K562 (cell line): ENCODE measurements around the gene HPDL. TPM values are rescaled to one million over a fixed set of nuclear protein-coding genes. Genes with fewer than 3 reads are reported as not detected.

Experiments
- ATAC-seq: fragments of 200-7000 bp; cut with Tn5 transposase; 3 replicates; pipeline ENCODE4 v1.9.1; 2020; ENCODE audit warnings: moderate library complexity
- BruUV-seq: library from RNA; stranded (reverse); fragments of 400-500 nt; replicated peaks from 2 replicates; lab custom pipeline; 2021; lab: Mats Ljungman, UMichigan
- CTCF ChIA-PET: fragments of 300-600 bp; formaldehyde crosslinking; extraction: SDS; loops from one replicate; lab custom pipeline; 2021; ENCODE audit warnings: low intra/inter-chr PET ratio; lab: Yijun Ruan, JAX
- POLR2A ChIA-PET: fragments of 300-600, 350-650 bp; sonication (Branson Sonifier 250); formaldehyde crosslinking; extraction: SDS; loops from one replicate; lab custom pipeline; 2021; ENCODE audit warnings: antibody characterized with exemption, inconsistent platforms; lab: Yijun Ruan, JAX
- DNase-seq, 4 experiments: peaks; one replicate each; pipeline versions ENCODE4 v3.0.0 to v3.0.0-alpha.2; 2011 to 2018; ENCODE audit warnings: low spot score in 3 of 4, mixed read lengths in 3 of 4; ENCODE audit errors: extremely low read depth in 1 of 4
- FAIRE-seq: peaks from 2 replicates; lab custom pipeline; 2011; peaks lifted over from hg19 to GRCh38; lab: Jason Lieb, UNC
- H2AFZ ChIP-seq: 2 replicates; pipeline ENCODE4 v1.6.0; 2011; ENCODE audit warnings: low read depth, low read length, control low read depth, inconsistent platforms
- H3K27ac ChIP-seq: fragments of 200-600 bp; 3 replicates; pipeline ENCODE4 v1.8.0; 2011; ENCODE audit warnings: low read depth, mild to moderate bottlenecking, control low read depth, inconsistent platforms, low read length, moderate library complexity, mixed read lengths; ENCODE audit errors: extremely low read depth
- H3K27me3 ChIP-seq, 2 experiments: fragments of 300-600 bp in 1 of 2; 2 replicates in 1 of 2; 3 replicates in 1 of 2; pipeline versions ENCODE4 v1.6.0 to v1.8.0; 2011; ENCODE audit warnings: inconsistent platforms in 2 of 2, low read length in 2 of 2, mild to moderate bottlenecking in 1 of 2, mixed read lengths in 1 of 2, moderate library complexity in 1 of 2; ENCODE audit not compliant: control insufficient read depth in 2 of 2, insufficient read depth in 2 of 2
- H3K36me3 ChIP-seq: fragments of 300-600 bp; 3 replicates; pipeline ENCODE4 v1.8.0; 2011; ENCODE audit warnings: mild to moderate bottlenecking, low read length, inconsistent platforms; ENCODE audit not compliant: control insufficient read depth, insufficient read depth
- H3K4me1 ChIP-seq, 2 experiments: fragments of 200-600 bp in 1 of 2; replicated peaks in 1 of 2; 2 replicates in 1 of 2; 3 replicates in 1 of 2; pipeline versions ENCODE4 v1.5.1 to v1.8.0; 2011; ENCODE audit warnings: inconsistent platforms in 2 of 2, low read length in 2 of 2, mild to moderate bottlenecking in 1 of 2, mixed read lengths in 1 of 2, moderate library complexity in 1 of 2; ENCODE audit not compliant: control insufficient read depth in 2 of 2, insufficient read depth in 2 of 2
- H3K4me2 ChIP-seq: 2 replicates; pipeline ENCODE4 v1.6.1; 2011; ENCODE audit warnings: low read length, control low read depth, inconsistent platforms, mixed read lengths; ENCODE audit not compliant: insufficient read depth
- H3K4me3 ChIP-seq: fragments of 200-600 bp; sonication (generic), shearing (Covaris generic); 2 replicates; pipeline ENCODE4 v1.5.1; 2016; ENCODE audit warnings: control low read depth, inconsistent platforms
- H3K79me2 ChIP-seq: fragments of 200-600 bp; 3 replicates; pipeline ENCODE4 v1.8.0; 2011; ENCODE audit warnings: low read length, inconsistent platforms; ENCODE audit not compliant: control insufficient read depth, insufficient read depth
- H3K9ac ChIP-seq, 2 experiments: 2 replicates each; pipeline versions ENCODE4 v1.6.0 to v1.6.1; 2011; ENCODE audit warnings: low read depth in 2 of 2, low read length in 2 of 2, control low read depth in 1 of 2, inconsistent platforms in 1 of 2, mild to moderate bottlenecking in 1 of 2, mixed read lengths in 1 of 2; ENCODE audit not compliant: insufficient read depth in 1 of 2
- H3K9me1 ChIP-seq: one replicate; pipeline ENCODE4 v1.6.0; 2011; ENCODE audit warnings: inconsistent platforms, mild to moderate bottlenecking, low read length, moderate library complexity; ENCODE audit not compliant: control insufficient read depth, insufficient read depth
- H3K9me3 ChIP-seq: replicated peaks from 2 replicates; pipeline ENCODE4 v1.5.1; 2011; ENCODE audit warnings: low read depth, low read length, inconsistent platforms; ENCODE audit not compliant: control insufficient read depth, insufficient read depth
- H4K20me1 ChIP-seq: replicated peaks from 2 replicates; pipeline ENCODE4 v1.6.1; 2011; ENCODE audit warnings: low read length, inconsistent platforms, mixed read lengths; ENCODE audit not compliant: control insufficient read depth, insufficient read depth
- DIDO1 ChIP-seq: fragments of 450-650 bp; IDR thresholded peaks from 2 replicates; pipeline ENCODE4 v1.6.1; 2016; ENCODE audit warnings: low read depth, missing biosample characterization, missing genetic modification characterization
- FOXJ3 ChIP-seq: sonication (generic); formaldehyde crosslinking; IDR thresholded peaks from 2 replicates; pipeline ENCODE4 v1.4.0; 2020; ENCODE audit warnings: mild to moderate bottlenecking, missing genetic modification reagents
- FOXP1 ChIP-seq: sonication (generic); formaldehyde crosslinking; IDR thresholded peaks from 2 replicates; pipeline ENCODE4 v1.8.0; 2022; ENCODE audit warnings: mild to moderate bottlenecking, missing genetic modification reagents
- GATA2 ChIP-seq: sonication (generic); formaldehyde crosslinking; IDR thresholded peaks from 2 replicates; pipeline ENCODE4 v1.4.0; 2020; ENCODE audit warnings: mild to moderate bottlenecking, missing genetic modification reagents
- HDAC6 ChIP-seq: IDR thresholded peaks from 2 replicates; pipeline ENCODE4 v1.6.1; 2012; ENCODE audit warnings: low read depth, mild to moderate bottlenecking, control low read depth, inconsistent platforms, low read length, moderate library complexity
- HNRNPH1 ChIP-seq: fragments of 200-400 bp; formaldehyde crosslinking; optimal IDR thresholded peaks from 2 replicates; pipeline ENCODE3; 2017; ENCODE audit warnings: low read depth, mild to moderate bottlenecking, low read length, moderate library complexity
- LARP7 ChIP-seq: fragments of 450-650 bp; IDR thresholded peaks from 2 replicates; pipeline ENCODE4 v1.6.1; 2016
- XRCC4 ChIP-seq: IDR thresholded peaks from one replicate; pipeline ENCODE4 v1.6.1; 2011; ENCODE audit not compliant: insufficient read depth, insufficient read length; ENCODE audit errors: extremely low read depth
- YBX1 ChIP-seq: fragments of 450-650 bp; IDR thresholded peaks from 2 replicates; pipeline ENCODE4 v1.7.1; 2016; ENCODE audit warnings: mild to moderate bottlenecking
- ZFPM2 ChIP-seq: fragments of 250-450 bp; sonication (Bioruptor Pico); IDR thresholded peaks from 2 replicates; pipeline ENCODE4 v1.5.1; 2022; ENCODE audit warnings: mild to moderate bottlenecking
- ZNF263 ChIP-seq: sonication (generic); formaldehyde crosslinking; IDR thresholded peaks from 2 replicates; pipeline ENCODE4 v1.8.0; 2022; ENCODE audit warnings: mild to moderate bottlenecking, missing genetic modification reagents, borderline replicate concordance
- ZNF282 ChIP-seq: sonication (generic); formaldehyde crosslinking; IDR thresholded peaks from 2 replicates; pipeline ENCODE4 v1.8.1; 2023; ENCODE audit warnings: missing genetic modification reagents
- ZNF324 ChIP-seq: fragments of 250-450 bp; sonication (Bioruptor Pico); IDR thresholded peaks from 2 replicates; pipeline ENCODE4 v1.4.0; 2020; ENCODE audit warnings: mild to moderate bottlenecking
- ZNF408 ChIP-seq: fragments of 250-450 bp; sonication (Bioruptor Pico); IDR thresholded peaks from 2 replicates; pipeline ENCODE4 v1.4.0; 2020; ENCODE audit warnings: low read depth, mild to moderate bottlenecking, moderate library complexity
- ZNF695 ChIP-seq: fragments of 450-650 bp; formaldehyde crosslinking; IDR thresholded peaks from 2 replicates; pipeline ENCODE4 v1.4.0; 2020; ENCODE audit warnings: mild to moderate bottlenecking, moderate library complexity
- WGBS: fragments of 100-300 bp; shearing (Covaris generic); methylation state at CpG from one replicate; pipeline ENCODE4 v1.1.6; 2016; ENCODE audit warnings: low coverage, mixed read lengths; ENCODE audit not compliant: insufficient coverage; ENCODE audit errors: missing lambda C conversion rate; 5-methylcytosine and 5-hydroxymethylcytosine counted together
- in situ Hi-C: fragments of 300-500 bp; cut with MboI; formaldehyde crosslinking; loops from 4 replicates; pipeline ENCODE4 v1.15.0; 2018; ENCODE audit warnings: inconsistent platforms, mixed read lengths
- intact Hi-C: fragments of 100-400 bp; cut with micrococcal nuclease; formaldehyde crosslinking; loops from 2 replicates; pipeline ENCODE4 v1.14.2; 2022
- polyA plus RNA-seq, 8 experiments: library from polyadenylated mRNA; depleted of rRNA in 4 of 8; stranded (reverse) in 5 of 8; unstranded in 3 of 8; fragments of >200 nt; fragmentation: Nextera tagmentation in 2 of 8; fragmentation: Illumina TruSeq in 1 of 8; extraction: Ambion mirVana in 2 of 8; extraction: Trizol in 1 of 8; gene quantifications; 2 replicates each; pipeline versions ENCODE4 v1.2.1 to v1.2.3, GENCODE V29; 2011 to 2014; ENCODE audit warnings: inconsistent platforms in 1 of 8, missing spikeins in 1 of 8
- total RNA-seq, 7 experiments: library from RNA; depleted of rRNA in 6 of 7; stranded (reverse); fragments of >200 nt in 6 of 7; fragmentation: Illumina TruSeq in 2 of 7; extraction: Trizol in 2 of 7; gene quantifications; 2 replicates each; pipeline versions ENCODE4 v1.2.1 to v1.2.3, GENCODE V29; 2011 to 2021; ENCODE audit warnings: low replicate concordance in 1 of 7
- TF ChIP-seq, protein P1 (sequence below): fragments of 450-650 bp; IDR thresholded peaks from 2 replicates; pipeline ENCODE4 v1.6.1; 2017; ENCODE audit warnings: antibody characterized with exemption
- TF ChIP-seq, protein P2 (sequence below): fragments of 250-450 bp; sonication (Bioruptor Pico); IDR thresholded peaks from 2 replicates; pipeline ENCODE4 v1.8.0; 2021; ENCODE audit warnings: moderate library complexity, mild to moderate bottlenecking, inconsistent platforms
- TF ChIP-seq, protein P3 (sequence below): fragments of 450-650 bp; IDR thresholded peaks from 2 replicates; pipeline ENCODE4 v1.6.1; 2017; ENCODE audit warnings: mild to moderate bottlenecking, moderate library complexity

The HPDL gene
- total and polyA plus RNA-seq, 9 of the 15 experiments (the other 6 are each of a cell fraction or from before 2014, with no cell fraction given): not detected

DNA sequence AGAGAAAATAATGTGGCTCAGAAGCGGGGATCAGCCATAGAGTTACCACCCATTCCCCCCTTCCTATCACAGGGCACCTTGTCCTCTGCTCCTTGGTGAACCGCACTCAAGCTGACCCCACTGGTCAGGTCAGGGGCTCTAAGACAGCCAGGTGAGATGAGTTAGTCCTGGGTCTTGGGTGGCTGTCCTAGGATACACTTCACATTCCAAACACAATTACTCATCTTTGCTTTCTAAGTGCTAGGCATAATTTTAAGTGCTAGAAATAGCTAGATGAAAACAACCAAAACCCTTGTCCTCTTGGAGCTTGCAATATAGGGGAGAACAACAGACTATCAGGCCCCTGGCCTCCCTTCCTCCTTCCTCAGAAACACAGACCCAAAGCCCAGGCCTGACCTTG is 21.3 kb downstream of the HPDL start:
- Histone ChIP-seq H3K36me3 (peaks cover 31% of the 10 kb centered on the region), H3K27ac (no peak overlapping the region), H3K9me1 (no peaks in the 10 kb centered on the region), H3K9me3 (no peaks in the 10 kb centered on the region), H3K4me3 (no peak overlapping the region), H4K20me1 (no peaks in the 10 kb centered on the region; the same call in 1 of the 2 replicates), H3K9ac (no peak overlapping the region), H3K4me2 (no peak overlapping the region), H3K4me1 (peaks cover under 1 to 4% of the 10 kb centered on the region in 2 experiments; a peak in 3 of 5 replicates), H3K27me3 (no peaks in the 10 kb centered on the region), H3K79me2 (no peaks in the 10 kb centered on the region; the same call in 2 of the 3 replicates), H2AFZ (no peak overlapping the region)
- in situ Hi-C loops (loop anchor here (5.0 kb wide), 1 partner anchor 144 kb away; the partner anchor contains the start of gene TESK2), intact Hi-C loops (no loop called here)
- no peak for ATAC-seq
- POLR2A ChIA-PET: interaction anchor here (0.6 to 15.6 kb wide), 14 partner anchors 3 to 697 kb away, joined by 3 to 226 read pairs (median 3); partner anchors contain the start of genes MUTYH, PRDX1, TOE1 and UROD
- WGBS: 73% methylated on average over 2 of the region's 2 CpGs
- TF ChIP-seq ZNF695 (CRISPR knock-in tag) (no peak), DIDO1 (tag) (no peak), ZNF263 (CRISPR knock-in tag) (no peak), YBX1 (no peak), HNRNPH1 (no peak), HDAC6 (no peak), LARP7 (no peak), ZNF282 (CRISPR knock-in tag) (no peak), FOXP1 (no peak), GATA2 (no peak), ZNF408 (CRISPR knock-in tag) (no peak), ZFPM2 (CRISPR knock-in tag) (no peak), XRCC4 (no peak), ZNF324 (no peak), FOXJ3 (CRISPR knock-in tag) (no peak)
- TF ChIP-seq, protein P1, sequence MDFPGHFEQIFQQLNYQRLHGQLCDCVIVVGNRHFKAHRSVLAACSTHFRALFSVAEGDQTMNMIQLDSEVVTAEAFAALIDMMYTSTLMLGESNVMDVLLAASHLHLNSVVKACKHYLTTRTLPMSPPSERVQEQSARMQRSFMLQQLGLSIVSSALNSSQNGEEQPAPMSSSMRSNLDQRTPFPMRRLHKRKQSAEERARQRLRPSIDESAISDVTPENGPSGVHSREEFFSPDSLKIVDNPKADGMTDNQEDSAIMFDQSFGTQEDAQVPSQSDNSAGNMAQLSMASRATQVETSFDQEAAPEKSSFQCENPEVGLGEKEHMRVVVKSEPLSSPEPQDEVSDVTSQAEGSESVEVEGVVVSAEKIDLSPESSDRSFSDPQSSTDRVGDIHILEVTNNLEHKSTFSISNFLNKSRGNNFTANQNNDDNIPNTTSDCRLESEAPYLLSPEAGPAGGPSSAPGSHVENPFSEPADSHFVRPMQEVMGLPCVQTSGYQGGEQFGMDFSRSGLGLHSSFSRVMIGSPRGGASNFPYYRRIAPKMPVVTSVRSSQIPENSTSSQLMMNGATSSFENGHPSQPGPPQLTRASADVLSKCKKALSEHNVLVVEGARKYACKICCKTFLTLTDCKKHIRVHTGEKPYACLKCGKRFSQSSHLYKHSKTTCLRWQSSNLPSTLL: no peak
- TF ChIP-seq, protein P2, sequence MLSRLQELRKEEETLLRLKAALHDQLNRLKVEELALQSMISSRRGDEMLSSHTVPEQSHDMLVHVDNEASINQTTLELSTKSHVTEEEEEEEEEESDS (CRISPR knock-in tag): no peak
- TF ChIP-seq, protein P3, sequence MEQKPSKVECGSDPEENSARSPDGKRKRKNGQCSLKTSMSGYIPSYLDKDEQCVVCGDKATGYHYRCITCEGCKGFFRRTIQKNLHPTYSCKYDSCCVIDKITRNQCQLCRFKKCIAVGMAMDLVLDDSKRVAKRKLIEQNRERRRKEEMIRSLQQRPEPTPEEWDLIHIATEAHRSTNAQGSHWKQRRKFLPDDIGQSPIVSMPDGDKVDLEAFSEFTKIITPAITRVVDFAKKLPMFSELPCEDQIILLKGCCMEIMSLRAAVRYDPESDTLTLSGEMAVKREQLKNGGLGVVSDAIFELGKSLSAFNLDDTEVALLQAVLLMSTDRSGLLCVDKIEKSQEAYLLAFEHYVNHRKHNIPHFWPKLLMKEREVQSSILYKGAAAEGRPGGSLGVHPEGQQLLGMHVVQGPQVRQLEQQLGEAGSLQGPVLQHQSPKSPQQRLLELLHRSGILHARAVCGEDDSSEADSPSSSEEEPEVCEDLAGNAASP: no peak
- no TSS peak for BruUV-seq
- no peak for DNase-seq
- CTCF ChIA-PET: no interaction called here
- no peak for FAIRE-seq
